ENCODE results near the gene VN1R4. TPM values are rescaled to one million over a fixed set of nuclear protein-coding genes. Genes with fewer than 3 reads are reported as not detected.

Gene VN1R4
- total and polyA plus RNA-seq, 2 of the 13 experiments (the other 11 are each of a cell fraction or from before 2014, with no cell fraction given) = not detected

GRCh38 chr19:53246498-53246897, 21.0 kb downstream of the VN1R4 start:
- ChIA-PET CTCF (ENCODE audit: low intra/inter-chr PET ratio, low total read pairs) (interaction anchor here (0.6 kb wide), 1 partner anchor 482 kb away, joined by 3 read pairs; no protein-coding TSS in a partner anchor), POLR2A (no interaction called here)
- BruUV-seq (replicated peaks) = no TSS peak
- in situ Hi-C loops (cut with HindIII; ENCODE audit: extremely low pct_ligation_motif_present, low pct_unique_long_range_greater_than_20kb) = no loop called here
- DNase-seq (ENCODE audit: low spot score) (no peak), ATAC-seq (no peak), FAIRE-seq (no peak)
- Histone ChIP-seq H3K4me3 (replicated peaks in 1 of 3; ENCODE audit: insufficient read depth in 1 of 3, low read depth in 2 of 3, low read length in 3 of 3) (no peak overlapping the region), H3K27me3 (ENCODE audit: control insufficient read depth in 1 of 2, insufficient read depth in 2 of 2, low read length in 2 of 2) (no peaks in the 10 kb centered on the region; a peak in 1 of 5 replicates), H2AFZ (ENCODE audit: low read length) (no peak overlapping the region), H3K79me2 (ENCODE audit: insufficient read depth, low read length) (no peaks in the 10 kb centered on the region), H3K9ac (ENCODE audit: insufficient read depth, low read depth, low read length) (no peak overlapping the region), H3K36me3 (replicated peaks in 1 of 2; ENCODE audit: control insufficient read depth in 1 of 2, insufficient read depth in 2 of 2, low read length in 2 of 2) (no peaks in the 10 kb centered on the region), H3K4me1 (ENCODE audit: insufficient read depth, low read length) (no peaks in the 10 kb centered on the region), H3K9me3 (ENCODE audit: low read length) (peaks cover 82% of the 10 kb centered on the region), H3K27ac (ENCODE audit: extremely low read length, insufficient read depth, low read length) (no peak overlapping the region), H4K20me1 (ENCODE audit: insufficient read depth, low read length) (no peaks in the 10 kb centered on the region), H3K4me2 (ENCODE audit: low read depth, low read length) (no peak overlapping the region)
- 0% methylated on average over 1 of the region's 1 CpG for WGBS (ENCODE audit: low lambda C conversion rate)
- intact Hi-C loops (cut with micrococcal nuclease; ENCODE audit: unreplicated experiment) = no loop called here
- TF ChIP-seq ZNF761 (CRISPR knock-in tag; conservative IDR thresholded peaks at IDR 0.05) = no peak
- no peak for TF ChIP-seq SAP130 (CRISPR knock-in tag; IDR thresholded peaks at IDR 0.05; ENCODE audit: low read depth)
- TF ChIP-seq TEF (CRISPR knock-in tag; IDR thresholded peaks at IDR 0.05) = no peak
- no peak for TF ChIP-seq ZNF569 (CRISPR knock-in tag; IDR thresholded peaks at IDR 0.05; ENCODE audit: borderline replicate concordance)
- TF ChIP-seq ZNF83 (CRISPR knock-in tag; IDR thresholded peaks at IDR 0.05; ENCODE audit: borderline replicate concordance) = no peak
- no peak for TF ChIP-seq CEBPB (IDR thresholded peaks at IDR 0.05; ENCODE audit: borderline replicate concordance, low read depth, low read length)
- TF ChIP-seq CTCF (CRISPR knock-in tag; IDR thresholded peaks at IDR 0.05) = no peak
- TF ChIP-seq NRL (CRISPR knock-in tag; IDR thresholded peaks at IDR 0.05; ENCODE audit: borderline replicate concordance) = no peak
- no peak for TF ChIP-seq MLLT10 (CRISPR knock-in tag; IDR thresholded peaks at IDR 0.05)
- no peak for TF ChIP-seq BRF2 (CRISPR knock-in tag; IDR thresholded peaks at IDR 0.05)
- no peak for TF ChIP-seq CSRNP1 (CRISPR knock-in tag; IDR thresholded peaks at IDR 0.05)
- TF ChIP-seq TFDP2 (CRISPR knock-in tag; IDR thresholded peaks at IDR 0.05) = no peak
- no peak for TF ChIP-seq SALL2 (CRISPR knock-in tag; IDR thresholded peaks at IDR 0.05)

All from HepG2 (cell line).